Testis (tissue), 2 donors: ENCODE results near the gene SDK1.

Experiments
- CTCF ChIP-seq, 3 experiments: fragments of 450-650 bp in 2 of 3; fragments of 200-600 bp in 1 of 3; sonication (generic) in 1 of 3; IDR thresholded peaks; one replicate each; pipeline ENCODE4 v1.5.1; 2016 to 2019; ENCODE audit warnings: antibody characterized with exemption in 3 of 3, mild to moderate bottlenecking in 2 of 3, moderate library complexity in 1 of 3
- POLR2A ChIP-seq: fragments of 450-650 bp; IDR thresholded peaks from one replicate; pipeline ENCODE4 v1.6.1; 2017; ENCODE audit warnings: antibody characterized with exemption, mild to moderate bottlenecking, moderate library complexity

- no peak for TF ChIP-seq POLR2A
- TF ChIP-seq CTCF (IDR thresholded peaks at IDR 0.05): no peak
Observed at GRCh38 chr7:3327655-3328054, 26.6 kb downstream of the SDK1 start.
